ENCODE results near the gene TMEM185B. TPM values are rescaled to one million over a fixed set of nuclear protein-coding genes. Genes with fewer than 3 reads are reported as not detected.

Gene TMEM185B
- total and polyA plus RNA-seq, 4 donors, result 1.8 to 8.5 (median 6.8) TPM

- Histone ChIP-seq H3K27me3 (ENCODE audit: control insufficient read depth in 4 of 4, insufficient read depth in 4 of 4, low read length in 3 of 4) (no peaks in the 10 kb centered on the region), H3K36me3 (ENCODE audit: control insufficient read depth in 4 of 4, insufficient read depth in 3 of 4, low read depth in 1 of 4, low read length in 3 of 4) (no peaks in the 10 kb centered on the region), H3K27ac (ENCODE audit: low read depth in 1 of 2, low read length in 2 of 2) (no peak overlapping the region), H3K9me3 (ENCODE audit: control insufficient read depth in 4 of 4, low read length in 3 of 4) (no peaks in the 10 kb centered on the region), H3K4me3 (ENCODE audit: low read depth in 1 of 3, low read length in 3 of 3) (no peak overlapping the region), H3K9ac (ENCODE audit: low read depth in 1 of 2, low read length in 2 of 2) (no peak overlapping the region), H3K4me1 (ENCODE audit: control insufficient read depth in 4 of 4, insufficient read depth in 4 of 4, low read length in 3 of 4) (peaks cover 0 to 3% (median under 1%) of the 10 kb centered on the region in 4 donors)
- WGBS, result 73% methylated on average over 17 of the region's 17 CpGs
- TF ChIP-seq HNF4G (IDR thresholded peaks at IDR 0.05), result no peak
- no peak for TF ChIP-seq RXRA (IDR thresholded peaks at IDR 0.05)
- no peak for TF ChIP-seq RAD21 (IDR thresholded peaks at IDR 0.05)
- no peak for TF ChIP-seq NR2F2 (IDR thresholded peaks at IDR 0.05)
- TF ChIP-seq TAF1 (conservative IDR thresholded peaks at IDR 0.05), result no peak
- TF ChIP-seq ZBTB33 (IDR thresholded peaks at IDR 0.05), result no peak
- no peak for TF ChIP-seq MAX (IDR thresholded peaks at IDR 0.05)
- TF ChIP-seq ATF3 (IDR thresholded peaks at IDR 0.05), result no peak
- no peak for TF ChIP-seq JUND (IDR thresholded peaks at IDR 0.05)
- TF ChIP-seq GABPA (IDR thresholded peaks at IDR 0.05 in 1 of 2, conservative IDR thresholded peaks at IDR 0.05 in 1 of 2), result no peak
- TF ChIP-seq CTCF (IDR thresholded peaks at IDR 0.05; ENCODE audit: low read depth, low read length, missing input control), result no peak
- TF ChIP-seq FOXA2 (IDR thresholded peaks at IDR 0.05), result no peak
- no peak for TF ChIP-seq REST (IDR thresholded peaks at IDR 0.05)
- TF ChIP-seq SP1 (IDR thresholded peaks at IDR 0.05), result no peak
- TF ChIP-seq YY1 (IDR thresholded peaks at IDR 0.05), result no peak
- no peak for DNase-seq (ENCODE audit: low spot score)
These were observed 7.6 kb upstream of the TMEM185B start for GRCh38 chr2:120230515-120231471.

Data from liver (tissue), 9 donors.